Astrocyte (in vitro differentiated cells and primary cell): ENCODE results near the gene DENND10.

Source experiments
- CTCF ChIP-seq: IDR thresholded peaks from 2 replicates; pipeline ENCODE4 v1.5.1; 2011; ENCODE audit warnings: low read depth, mild to moderate bottlenecking, inconsistent platforms, low read length, moderate library complexity; ENCODE audit not compliant: insufficient read depth
- EZH2 ChIP-seq: IDR thresholded peaks from 2 replicates; pipeline ENCODE4 v1.6.1; 2012; ENCODE audit warnings: mild to moderate bottlenecking, low read length, inconsistent platforms; ENCODE audit not compliant: insufficient read depth

GRCh38 chr10:119095640-119096039, 8.3 kb upstream of the DENND10 start:
- no peak for TF ChIP-seq CTCF
- TF ChIP-seq EZH2 = no peak
